GM12892 (cell line): Measurements from ENCODE around the gene FSHR.

Experiments
- DNase-seq: peaks from one replicate; pipeline ENCODE4 v3.0.0; 2011; ENCODE audit not compliant: insufficient read length
- FAIRE-seq: peaks from 2 replicates; lab custom pipeline; 2011; peaks lifted over from hg19 to GRCh38; lab: Jason Lieb, UNC
- POLR2A ChIP-seq: IDR thresholded peaks from 2 replicates; pipeline ENCODE4 v1.6.1; 2011; ENCODE audit warnings: low read depth, low read length, control low read depth
- POLR2AphosphoS5 ChIP-seq: IDR thresholded peaks from 2 replicates; pipeline ENCODE4 v1.6.1; 2011; ENCODE audit warnings: low read depth, low read length, control low read depth
- TAF1 ChIP-seq: IDR thresholded peaks from 2 replicates; pipeline ENCODE4 v1.6.1; 2011; ENCODE audit warnings: low read depth, mild to moderate bottlenecking, control low read depth, low read length, borderline replicate concordance

Gene FSHR

GRCh38 chr2:48943436-48943835 lies 210.9 kb downstream of the FSHR start:
- FAIRE-seq: no peak
- TF ChIP-seq POLR2A (no peak), TAF1 (no peak), POLR2AphosphoS5 (no peak)

GRCh38 chr2:48941908-48942307 lies 212.4 kb downstream of the FSHR start:
- DNase-seq: no peak
- FAIRE-seq: no peak
- TF ChIP-seq POLR2A (no peak), TAF1 (no peak), POLR2AphosphoS5 (no peak)

More at GRCh38 chr2:48943436-48943835, 210.9 kb downstream of the FSHR start:
- no peak for DNase-seq

- FAIRE-seq (no peak), DNase-seq (no peak)
- TF ChIP-seq POLR2AphosphoS5 (no peak), POLR2A (no peak), TAF1 (no peak)
Measured at GRCh38 chr2:48941456-48941855, 212.9 kb downstream of the FSHR start.

GRCh38 chr2:48940606-48941005 lies 213.7 kb downstream of the FSHR start:
- DNase-seq: no peak
- TF ChIP-seq POLR2AphosphoS5 (no peak), POLR2A (no peak), TAF1 (no peak)
- no peak for FAIRE-seq

GRCh38 chr2:48939232-48939631 lies 215.1 kb downstream of the FSHR start:
- TF ChIP-seq TAF1 (no peak), POLR2AphosphoS5 (no peak), POLR2A (no peak)
- no peak for FAIRE-seq
- DNase-seq: no peak

GRCh38 chr2:48938231-48938630 lies 216.1 kb downstream of the FSHR start:
- FAIRE-seq (no peak), DNase-seq (no peak)
- TF ChIP-seq TAF1: no peak
- TF ChIP-seq POLR2AphosphoS5: no peak
- no peak for TF ChIP-seq POLR2A

- DNase-seq (no peak), FAIRE-seq (no peak)
- TF ChIP-seq TAF1: no peak
- TF ChIP-seq POLR2A: no peak
- TF ChIP-seq POLR2AphosphoS5: no peak
Measured at GRCh38 chr2:48934807-48935206, 219.5 kb downstream of the FSHR start.

GRCh38 chr2:48933828-48934497 lies 220.4 kb downstream of the FSHR start:
- no peak for TF ChIP-seq POLR2A
- TF ChIP-seq POLR2AphosphoS5: no peak
- no peak for TF ChIP-seq TAF1
- FAIRE-seq (no peak), DNase-seq (no peak)

GRCh38 chr2:48932667-48933066 lies 221.6 kb downstream of the FSHR start:
- no peak for DNase-seq
- TF ChIP-seq POLR2A: no peak
- TF ChIP-seq POLR2AphosphoS5: no peak
- TF ChIP-seq TAF1: no peak
- no peak for FAIRE-seq

GRCh38 chr2:48929571-48930301 lies 224.6 kb downstream of the FSHR start:
- DNase-seq (no peak), FAIRE-seq (no peak)
- TF ChIP-seq TAF1: no peak
- no peak for TF ChIP-seq POLR2AphosphoS5
- TF ChIP-seq POLR2A: no peak

GRCh38 chr2:48927355-48927754 lies 227.0 kb downstream of the FSHR start:
- no peak for FAIRE-seq

More at GRCh38 chr2:48927355-48927754, 227.0 kb downstream of the FSHR start:
- no peak for TF ChIP-seq TAF1
- no peak for TF ChIP-seq POLR2A
- TF ChIP-seq POLR2AphosphoS5: no peak
- DNase-seq: no peak
